Prostate gland (tissue), 2 donors: ENCODE results near the gene SLCO1C1. TPM values are rescaled to one million over a fixed set of nuclear protein-coding genes. Genes with fewer than 3 reads are reported as not detected.
A peak's percentile ranks its signal among the peaks of the same experiment; 100 is the strongest.

ENCODE experiments used
- DNase-seq: peaks from one replicate; pipeline ENCODE4 v3.0.0-alpha.2; 2019; ENCODE audit warnings: low spot score
- H3K27ac ChIP-seq, 2 donors: fragments of 200-600 bp; sonication (generic); 2 replicates each; pipeline ENCODE4 v1.5.1; 2017 to 2019
- H3K27me3 ChIP-seq: fragments of 200-600 bp; sonication (generic); replicated peaks from 2 replicates; pipeline ENCODE4 v1.5.1; 2019; ENCODE audit not compliant: insufficient read depth
- H3K36me3 ChIP-seq, 2 donors: fragments of 200-600 bp; sonication (generic); 1 replicate in 1 of 2; 2 replicates in 1 of 2; pipeline versions ENCODE4 v1.5.1 to v1.8.1; 2017 to 2019
- H3K4me1 ChIP-seq: fragments of 200-600 bp; sonication (generic); replicated peaks from 2 replicates; pipeline ENCODE4 v1.5.1; 2019
- H3K4me3 ChIP-seq, 2 donors: fragments of 200-600 bp; sonication (generic); 2 replicates each; pipeline ENCODE4 v1.5.1; 2017 to 2019
- H3K9me3 ChIP-seq: fragments of 200-600 bp; sonication (generic); 2 replicates; pipeline ENCODE4 v1.5.1; 2017
- POLR2A ChIP-seq: fragments of 450-650 bp; IDR thresholded peaks from one replicate; pipeline ENCODE4 v1.6.1; 2016; ENCODE audit warnings: antibody characterized with exemption, mild to moderate bottlenecking
- POLR2AphosphoS5 ChIP-seq: sonication (generic); formaldehyde crosslinking; IDR thresholded peaks from one replicate; pipeline ENCODE4 v1.6.1; 2017; ENCODE audit warnings: antibody characterized with exemption
- WGBS: methylation state at CpG from one replicate; pipeline ENCODE4 v1.1.5; 2018; 5-methylcytosine and 5-hydroxymethylcytosine counted together
- intact Hi-C: fragments of 100-400 bp; cut with DNase I; formaldehyde crosslinking; loops from one replicate; pipeline ENCODE4 v1.14.2; 2022
- total RNA-seq, 2 donors: library from RNA; depleted of rRNA; stranded (reverse); fragments of >200 nt; gene quantifications; one replicate each; pipeline ENCODE4 v1.1.0, GENCODE V29; 2016
- TF ChIP-seq, protein P1 (sequence below), 4 experiments: fragments of 200-600 bp in 2 of 4; fragments of 450-650 bp in 2 of 4; sonication (generic) in 2 of 4; IDR thresholded peaks; 1 replicate in 3 of 4; 2 replicates in 1 of 4; pipeline ENCODE4 v1.5.1; 2016 to 2019; ENCODE audit warnings: antibody characterized with exemption in 4 of 4, mild to moderate bottlenecking in 2 of 4, moderate library complexity in 2 of 4

Gene SLCO1C1
- total RNA-seq, 2 donors from 2014 or later, result 0.23 TPM; not detected in 1

DNA sequence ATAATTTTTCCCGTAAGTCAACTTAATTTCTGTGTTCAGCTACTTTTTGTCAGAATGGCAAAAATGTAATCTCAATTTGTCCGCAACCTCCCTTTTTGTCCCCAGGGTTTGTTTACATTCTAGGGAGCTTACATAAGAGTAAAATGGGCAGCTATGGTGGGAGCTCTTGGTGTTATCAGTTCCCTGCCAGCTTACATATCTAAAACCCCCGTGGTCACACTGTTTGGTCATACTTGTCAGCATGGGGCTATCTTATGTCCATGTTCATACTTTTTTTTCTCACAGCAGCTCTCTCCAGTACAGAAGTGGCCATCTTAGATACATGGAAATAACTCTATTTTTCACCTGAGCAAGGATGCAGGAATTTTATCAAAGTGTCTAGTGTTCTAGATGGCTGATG, 16.7 kb downstream of the SLCO1C1 start:
- Histone ChIP-seq H3K27me3 (no peaks in the 10 kb centered on the region), H3K4me1 (no peaks in the 10 kb centered on the region), H3K36me3 (no peaks in the 10 kb centered on the region), H3K9me3 (no peaks in the 10 kb centered on the region), H3K4me3 (no peak overlapping the region), H3K27ac (no peak overlapping the region)
- 68% methylated on average over 3 of the region's 3 CpGs for WGBS
- TF ChIP-seq POLR2A (no peak), POLR2AphosphoS5 (no peak)
- TF ChIP-seq, protein P1, sequence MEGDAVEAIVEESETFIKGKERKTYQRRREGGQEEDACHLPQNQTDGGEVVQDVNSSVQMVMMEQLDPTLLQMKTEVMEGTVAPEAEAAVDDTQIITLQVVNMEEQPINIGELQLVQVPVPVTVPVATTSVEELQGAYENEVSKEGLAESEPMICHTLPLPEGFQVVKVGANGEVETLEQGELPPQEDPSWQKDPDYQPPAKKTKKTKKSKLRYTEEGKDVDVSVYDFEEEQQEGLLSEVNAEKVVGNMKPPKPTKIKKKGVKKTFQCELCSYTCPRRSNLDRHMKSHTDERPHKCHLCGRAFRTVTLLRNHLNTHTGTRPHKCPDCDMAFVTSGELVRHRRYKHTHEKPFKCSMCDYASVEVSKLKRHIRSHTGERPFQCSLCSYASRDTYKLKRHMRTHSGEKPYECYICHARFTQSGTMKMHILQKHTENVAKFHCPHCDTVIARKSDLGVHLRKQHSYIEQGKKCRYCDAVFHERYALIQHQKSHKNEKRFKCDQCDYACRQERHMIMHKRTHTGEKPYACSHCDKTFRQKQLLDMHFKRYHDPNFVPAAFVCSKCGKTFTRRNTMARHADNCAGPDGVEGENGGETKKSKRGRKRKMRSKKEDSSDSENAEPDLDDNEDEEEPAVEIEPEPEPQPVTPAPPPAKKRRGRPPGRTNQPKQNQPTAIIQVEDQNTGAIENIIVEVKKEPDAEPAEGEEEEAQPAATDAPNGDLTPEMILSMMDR (IDR thresholded peaks at IDR 0.05), result no peak
- intact Hi-C loops, result no loop called here
- DNase-seq, result no peak

DNA sequence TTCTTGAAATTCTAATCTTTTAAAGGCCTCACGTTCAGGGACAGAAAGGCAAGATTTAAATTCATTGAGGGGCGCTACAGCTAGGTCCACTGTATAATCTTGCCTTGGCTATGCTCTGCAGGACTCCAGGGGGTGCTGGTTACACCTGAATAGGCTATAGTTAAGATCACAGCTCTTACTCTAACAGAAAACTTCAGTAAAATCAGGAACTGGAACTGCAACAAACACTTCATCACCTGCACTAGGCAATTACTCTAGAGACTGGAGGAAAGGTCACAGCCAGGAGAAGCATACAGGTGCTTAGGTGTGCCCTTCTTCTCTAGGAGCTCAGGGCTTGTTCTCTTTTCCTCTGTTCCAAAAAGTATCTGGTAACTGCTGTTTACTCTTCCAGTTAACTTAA, 20.9 kb downstream of the SLCO1C1 start:
- H3K36me3 ChIP-seq, result no peaks in the 10 kb centered on the region
- no peak overlapping the region for H3K27ac ChIP-seq
- WGBS, result 48% methylated on average over 2 of the region's 2 CpGs
- TF ChIP-seq, protein P1 (IDR thresholded peaks at IDR 0.05), result peak in 1 of 4 experiments; percentile 11
- TF ChIP-seq POLR2A, result no peak
- intact Hi-C loops, result no loop called here
- H3K4me3 ChIP-seq, result no peak overlapping the region
- H3K9me3 ChIP-seq, result no peaks in the 10 kb centered on the region
- no peaks in the 10 kb centered on the region for H3K27me3 ChIP-seq
- H3K4me1 ChIP-seq, result peaks cover 2% of the 10 kb centered on the region
- no peak for DNase-seq

DNA sequence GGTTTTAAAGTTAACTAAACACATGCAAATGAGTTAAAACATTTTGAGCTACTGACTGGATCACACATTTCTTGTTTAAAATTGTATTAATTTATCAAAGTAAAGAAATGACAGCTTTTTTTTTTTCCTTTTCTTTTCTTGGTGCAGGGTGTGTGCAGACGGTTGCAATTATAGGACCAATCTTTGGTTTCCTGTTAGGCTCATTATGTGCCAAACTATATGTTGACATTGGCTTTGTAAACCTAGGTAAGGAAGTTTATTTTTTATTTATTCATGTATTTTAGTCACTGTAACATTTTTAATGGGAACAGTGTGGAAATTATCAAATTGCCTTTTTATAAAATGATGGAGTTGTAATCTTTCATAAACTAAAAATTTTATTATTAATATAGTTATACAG, 21.9 kb downstream of the SLCO1C1 start:
- no peaks in the 10 kb centered on the region for H3K36me3 ChIP-seq
- H3K4me3 ChIP-seq, result no peak overlapping the region
- WGBS, result 24% methylated on average over 1 of the region's 1 CpG
- no peak for DNase-seq
- TF ChIP-seq POLR2AphosphoS5, result no peak
- no peak for TF ChIP-seq POLR2A
- intact Hi-C loops, result no loop called here
- no peaks in the 10 kb centered on the region for H3K9me3 ChIP-seq
- H3K4me1 ChIP-seq, result peaks cover 2% of the 10 kb centered on the region
- no peaks in the 10 kb centered on the region for H3K27me3 ChIP-seq
- no peak overlapping the region for H3K27ac ChIP-seq

DNA sequence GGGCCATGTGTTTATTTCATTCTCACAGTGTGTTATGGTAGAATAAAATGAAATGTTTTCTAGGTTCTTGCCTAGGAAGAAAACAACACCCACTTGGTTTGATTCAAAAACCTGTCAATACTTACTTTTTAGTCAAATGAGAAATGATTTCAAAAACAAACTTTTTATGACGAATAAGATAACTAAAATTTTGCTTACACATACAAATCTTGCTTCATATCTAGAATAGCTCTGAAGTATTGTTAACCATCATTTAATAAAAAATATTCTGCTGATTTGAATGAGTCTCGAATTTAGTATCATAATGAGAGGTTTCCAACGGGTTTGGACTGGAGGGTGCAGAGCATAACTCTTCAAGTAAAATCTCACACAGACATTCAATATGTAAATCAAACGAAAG, 23.2 kb downstream of the SLCO1C1 start:
- WGBS, result 88% methylated on average over 4 of the region's 4 CpGs
- H3K4me1 ChIP-seq, result peaks cover 2% of the 10 kb centered on the region
- H3K27me3 ChIP-seq, result no peaks in the 10 kb centered on the region
- H3K27ac ChIP-seq, result no peak overlapping the region
- DNase-seq, result no peak
- no peaks in the 10 kb centered on the region for H3K9me3 ChIP-seq
- no peak overlapping the region for H3K4me3 ChIP-seq
- no peaks in the 10 kb centered on the region for H3K36me3 ChIP-seq
- intact Hi-C loops, result no loop called here
- TF ChIP-seq POLR2AphosphoS5 (no peak), POLR2A (no peak)
- TF ChIP-seq, protein P1 (IDR thresholded peaks at IDR 0.05), result no peak

DNA sequence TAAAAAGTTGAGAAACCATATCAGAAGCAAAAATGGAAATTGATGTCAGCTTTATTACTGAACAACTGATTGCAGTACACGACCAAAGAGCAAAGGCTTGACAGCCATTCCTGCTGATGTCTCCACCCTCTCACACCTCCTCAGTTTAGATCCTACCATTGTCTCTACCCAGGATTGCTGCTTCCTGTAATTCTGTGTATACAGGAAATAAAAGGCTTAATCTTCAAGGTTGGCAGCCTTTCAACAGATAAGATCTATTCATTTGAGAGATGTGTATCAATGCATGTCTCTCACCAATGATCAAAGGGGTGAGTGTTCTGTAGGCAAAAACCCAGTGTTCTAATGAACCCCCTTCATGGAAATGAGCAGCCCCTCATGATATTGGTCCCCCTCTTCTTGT, 27.0 kb downstream of the SLCO1C1 start:
- intact Hi-C loops, result no loop called here
- no peak overlapping the region for H3K27ac ChIP-seq
- TF ChIP-seq, protein P1 (IDR thresholded peaks at IDR 0.05), result no peak
- TF ChIP-seq POLR2A, result no peak
- no peaks in the 10 kb centered on the region for H3K36me3 ChIP-seq
- no peaks in the 10 kb centered on the region for H3K9me3 ChIP-seq
- no peak overlapping the region for H3K4me3 ChIP-seq
- no peaks in the 10 kb centered on the region for H3K27me3 ChIP-seq
- peaks cover 2% of the 10 kb centered on the region for H3K4me1 ChIP-seq
- DNase-seq, result no peak
- WGBS, result 33% methylated on average over 1 of the region's 1 CpG
